T-cell (primary cell): Measurements from ENCODE around the gene CHP1. TPM values are rescaled to one million over a fixed set of nuclear protein-coding genes. Genes with fewer than 3 reads are reported as not detected.
"Not testable (repeated sequence)": the region's sequence is repeated elsewhere in the genome, so short reads cannot be mapped to it uniquely, and the experiment has no call there.

ENCODE experiments used
- ATAC-seq, 4 experiments: fragments of 200-7000 bp in 3 of 4; fragments of 150-1000 bp in 1 of 4; cut with Tn5 transposase; replicated peaks in 1 of 4; 1 replicate in 3 of 4; 2 replicates in 1 of 4; pipeline ENCODE4 v1.10.0; 2021; ENCODE audit warnings: moderate library complexity in 3 of 4, mild to moderate bottlenecking in 2 of 4, moderate number of reproducible peaks in 1 of 4
- CTCF ChIA-PET, 2 donors: fragments of 300-600 bp; sonication (Branson Sonifier 250); formaldehyde crosslinking; loops; one replicate each; lab custom pipeline; 2022; ENCODE audit warnings: antibody characterized with exemption in 2 of 2; lab: Charles Lee
- POLR2A ChIA-PET, 2 donors: fragments of 300-600 bp; sonication (Branson Sonifier 250); formaldehyde crosslinking; loops; one replicate each; lab custom pipeline; 2022; ENCODE audit warnings: antibody characterized with exemption in 2 of 2; lab: Charles Lee
- DNase-seq, 35 experiments: peaks; one replicate each; pipeline versions ENCODE4 v3.0.0 to v3.0.0-alpha.2; 2013 to 2023
- H3K27ac ChIP-seq: one replicate; pipeline ENCODE4 v1.5.1; 2013; ENCODE audit warnings: low read length
- H3K27me3 ChIP-seq, 2 experiments: replicated peaks in 1 of 2; 1 replicate in 1 of 2; 2 replicates in 1 of 2; pipeline versions ENCODE4 v1.6.1 to v1.7.0; 2013; ENCODE audit warnings: low read length in 1 of 2, mixed read lengths in 1 of 2; ENCODE audit not compliant: control insufficient read depth in 2 of 2, insufficient read depth in 2 of 2; ENCODE audit errors: extremely low read depth in 1 of 2
- H3K36me3 ChIP-seq, 2 donors: 1 replicate in 1 of 2; 2 replicates in 1 of 2; pipeline versions ENCODE4 v1.6.1 to v1.7.0; 2013; ENCODE audit warnings: low read length in 1 of 2; ENCODE audit not compliant: control insufficient read depth in 2 of 2, insufficient read depth in 1 of 2; ENCODE audit errors: extremely low read depth in 1 of 2
- H3K4me1 ChIP-seq, 2 experiments: 1 replicate in 1 of 2; 2 replicates in 1 of 2; pipeline versions ENCODE4 v1.6.1 to v1.7.0; 2013; ENCODE audit warnings: low read length in 2 of 2, mixed read lengths in 1 of 2; ENCODE audit not compliant: insufficient read depth in 2 of 2, control insufficient read depth in 1 of 2; ENCODE audit errors: extremely low read depth in 1 of 2
- H3K4me3 ChIP-seq, 2 donors: 1 replicate in 1 of 2; 2 replicates in 1 of 2; pipeline versions ENCODE4 v1.5.1 to v1.7.0; 2013; ENCODE audit warnings: mild to moderate bottlenecking in 2 of 2, low read length in 1 of 2, moderate library complexity in 1 of 2; ENCODE audit not compliant: control insufficient read depth in 1 of 2; ENCODE audit errors: extremely low read depth in 1 of 2
- H3K9me3 ChIP-seq: 2 replicates; pipeline ENCODE4 v1.7.0; 2013
- H3K27ac Mint-ChIP-seq, 2 donors: one replicate each; pipeline ENCODE4 v1.8.0; 2020 to 2021; ENCODE audit warnings: mild to moderate bottlenecking in 2 of 2, mixed read lengths in 2 of 2
- H3K27me3 Mint-ChIP-seq, 2 donors: one replicate each; pipeline ENCODE4 v1.8.0; 2021 to 2022; ENCODE audit warnings: mixed read lengths in 2 of 2
- H3K36me3 Mint-ChIP-seq: one replicate; pipeline ENCODE4 v1.8.0; 2021; ENCODE audit warnings: mixed read lengths
- H3K4me1 Mint-ChIP-seq, 3 donors: one replicate each; pipeline ENCODE4 v1.8.0; 2020 to 2022; ENCODE audit warnings: mixed read lengths in 3 of 3, mild to moderate bottlenecking in 1 of 3
- H3K4me3 Mint-ChIP-seq, 3 donors: one replicate each; pipeline ENCODE4 v1.8.0; 2020 to 2022; ENCODE audit warnings: mild to moderate bottlenecking in 3 of 3, mixed read lengths in 3 of 3, moderate library complexity in 3 of 3
- H3K9me3 Mint-ChIP-seq, 3 donors: one replicate each; pipeline ENCODE4 v1.8.0; 2020 to 2022; ENCODE audit warnings: mixed read lengths in 3 of 3
- WGBS: methylation state at CpG from one replicate; pipeline ENCODE4 v1.1.5; 2013; ENCODE audit warnings: missing lambda C conversion rate; ENCODE audit not compliant: insufficient coverage; 5-methylcytosine and 5-hydroxymethylcytosine counted together
- total RNA-seq, 35 experiments: library from RNA in 6 of 35; stranded (reverse) in 6 of 35; fragments of 120-200 nt in 1 of 35; gene quantifications; one replicate each; pipeline versions ENCODE4 v1.2.1 to v1.2.4 and lab custom pipeline; 2013 to 2026

CHP1 gene
- total RNA-seq, 5 donors from 2014 or later (not counting 1 experiment from before 2014, with no cell fraction given) = 20.5 to 34.4 (median 31.1) TPM

- Histone ChIP-seq H3K27ac (no peak overlapping the region), H3K4me1 (no peaks in the 10 kb centered on the region), H3K36me3 (peaks cover 0 to 14% of the 10 kb centered on the region in 2 donors), H3K27me3 (no peaks in the 10 kb centered on the region), H3K9me3 (no peaks in the 10 kb centered on the region), H3K4me3 (no peak overlapping the region)
- ChIA-PET CTCF (no interaction called here), POLR2A (interaction anchor here (0.6 kb wide), 2 partner anchors 1150 to 1623 kb away, joined by 3 to 7 read pairs; no protein-coding TSS in a partner anchor)
- peaks cover 31% of the 10 kb centered on the region for H3K36me3 Mint-ChIP-seq
- DNase-seq (no peak), ATAC-seq (no peak)
- no peaks in the 10 kb centered on the region for H3K9me3 Mint-ChIP-seq
- WGBS = 95% methylated on average over 11 of the region's 12 CpGs
- no peaks in the 10 kb centered on the region for H3K27me3 Mint-ChIP-seq
- no peak overlapping the region for H3K4me3 Mint-ChIP-seq
- no peak overlapping the region for H3K27ac Mint-ChIP-seq
- peaks cover 0 to 4% (median 0%) of the 10 kb centered on the region in 3 donors for H3K4me1 Mint-ChIP-seq
Observed at GRCh38 chr15:41259546-41260189, 28.6 kb downstream of the CHP1 start.

- WGBS = 100% methylated on average over 2 of the region's 7 CpGs
- H3K27ac Mint-ChIP-seq = not testable (repeated sequence)
Observed at GRCh38 chr15:41260924-41261323, 29.9 kb downstream of the CHP1 start.

GRCh38 chr15:41262571-41262970, 31.5 kb downstream of the CHP1 start:
- no peak for ATAC-seq
- Histone ChIP-seq H3K9me3 (no peaks in the 10 kb centered on the region), H3K4me1 (no peaks in the 10 kb centered on the region), H3K36me3 (peaks cover 0 to 13% of the 10 kb centered on the region in 2 donors), H3K4me3 (no peak overlapping the region), H3K27me3 (no peaks in the 10 kb centered on the region), H3K27ac (no peak overlapping the region)
- H3K4me1 Mint-ChIP-seq = peaks cover 0 to 4% (median 0%) of the 10 kb centered on the region in 3 donors
- peaks cover 42% of the 10 kb centered on the region for H3K36me3 Mint-ChIP-seq
- H3K27me3 Mint-ChIP-seq = no peaks in the 10 kb centered on the region
- ChIA-PET POLR2A (interaction anchor here in 1 of 2 donors (0.6 kb wide), 1 partner anchor 654 kb away, joined by 3 read pairs; no protein-coding TSS in a partner anchor), CTCF (no interaction called here)
- WGBS = 100% methylated on average over 2 of the region's 8 CpGs
- H3K9me3 Mint-ChIP-seq = no peaks in the 10 kb centered on the region
- no peak overlapping the region for H3K4me3 Mint-ChIP-seq
- no peak overlapping the region for H3K27ac Mint-ChIP-seq
- DNase-seq = no peak

More at GRCh38 chr15:41260924-41261323, 29.9 kb downstream of the CHP1 start:
- not testable (repeated sequence) for H3K4me3 Mint-ChIP-seq, H3K4me1 ChIP-seq, H3K27me3 ChIP-seq, DNase-seq, H3K9me3 ChIP-seq, H3K27me3 Mint-ChIP-seq, ATAC-seq, H3K27ac ChIP-seq, H3K9me3 Mint-ChIP-seq, H3K4me3 ChIP-seq, H3K4me1 Mint-ChIP-seq
- ChIA-PET POLR2A (interaction anchor here (0.6 kb wide), 2 partner anchors 13 to 524 kb away, joined by 3 to 6 read pairs; no protein-coding TSS in a partner anchor), CTCF (interaction anchor here in 1 of 2 donors (0.6 kb wide), 1 partner anchor 131 kb away, joined by 10 read pairs; no protein-coding TSS in a partner anchor)
- peaks cover 34% of the 10 kb centered on the region for H3K36me3 Mint-ChIP-seq
- peaks cover 0 to 17% of the 10 kb centered on the region in 2 donors for H3K36me3 ChIP-seq

GRCh38 chr15:41263891-41264351, 32.9 kb downstream of the CHP1 start:
- H3K9me3 ChIP-seq = no peaks in the 10 kb centered on the region
- H3K36me3 ChIP-seq = peaks cover 0 to 13% of the 10 kb centered on the region in 2 donors
- no peak for ATAC-seq
- H3K4me3 ChIP-seq = no peak overlapping the region
- no peak overlapping the region for H3K27ac ChIP-seq
- ChIA-PET CTCF (interaction anchor here in 1 of 2 donors (0.7 kb wide), 1 partner anchor 309 kb away, joined by 3 read pairs; no protein-coding TSS in a partner anchor), POLR2A (no interaction called here)
- WGBS = 100% methylated on average over 2 of the region's 6 CpGs
- H3K36me3 Mint-ChIP-seq = peaks cover 38% of the 10 kb centered on the region
- peaks cover 0 to 3% (median 0%) of the 10 kb centered on the region in 3 donors for H3K4me1 Mint-ChIP-seq
- H3K27me3 Mint-ChIP-seq = no peaks in the 10 kb centered on the region
- H3K9me3 Mint-ChIP-seq = no peaks in the 10 kb centered on the region
- H3K4me1 ChIP-seq = no peaks in the 10 kb centered on the region
- H3K27me3 ChIP-seq = no peaks in the 10 kb centered on the region
- no peak overlapping the region for H3K4me3 Mint-ChIP-seq
- no peak overlapping the region for H3K27ac Mint-ChIP-seq
- DNase-seq = no peak

GRCh38 chr15:41269887-41270286, 38.8 kb downstream of the CHP1 start:
- peaks cover 0 to 14% of the 10 kb centered on the region in 2 donors for H3K36me3 ChIP-seq
- no peaks in the 10 kb centered on the region for H3K27me3 ChIP-seq
- Mint-ChIP-seq H3K36me3 (peaks cover 25% of the 10 kb centered on the region), H3K4me1 (no peaks in the 10 kb centered on the region), H3K4me3 (no peak overlapping the region), H3K27me3 (no peaks in the 10 kb centered on the region), H3K27ac (no peak overlapping the region), H3K9me3 (no peaks in the 10 kb centered on the region)
- ATAC-seq (no peak), DNase-seq (no peak)
- ChIA-PET POLR2A (no interaction called here), CTCF (interaction anchor here in 1 of 2 donors (0.9 kb wide), 1 partner anchor 29 kb away, joined by 3 read pairs; no protein-coding TSS in a partner anchor)
- no peaks in the 10 kb centered on the region for H3K4me1 ChIP-seq
- no CpG with 5 or more reads among the region's 2 CpGs for WGBS
- no peak overlapping the region for H3K27ac ChIP-seq
- no peaks in the 10 kb centered on the region for H3K9me3 ChIP-seq
- no peak overlapping the region for H3K4me3 ChIP-seq

- CTCF ChIA-PET = no interaction called here
- Histone ChIP-seq H3K9me3 (no peaks in the 10 kb centered on the region), H3K27me3 (no peaks in the 10 kb centered on the region), H3K4me3 (no peak overlapping the region), H3K27ac (no peak overlapping the region), H3K4me1 (no peaks in the 10 kb centered on the region), H3K36me3 (peaks cover 6 to 11% of the 10 kb centered on the region in 2 donors)
- ATAC-seq = no peak
- DNase-seq = no peak
- no peaks in the 10 kb centered on the region for H3K27me3 Mint-ChIP-seq
- H3K27ac Mint-ChIP-seq = no peak overlapping the region
- no peaks in the 10 kb centered on the region for H3K4me1 Mint-ChIP-seq
- POLR2A ChIA-PET = no interaction called here
- peaks cover 21% of the 10 kb centered on the region for H3K36me3 Mint-ChIP-seq
- no peaks in the 10 kb centered on the region for H3K9me3 Mint-ChIP-seq
- no peak overlapping the region for H3K4me3 Mint-ChIP-seq
Observed at GRCh38 chr15:41276831-41277230, 45.8 kb downstream of the CHP1 start.
